Measurements from ENCODE around the gene CCDC30.

CCDC30 gene

GRCh38 chr1:42691157-42691498, 228.0 kb downstream of the CCDC30 start:
- no peak for DNase-seq (ENCODE audit: low read depth in 2 of 2)

GRCh38 chr1:42692461-42692860, 229.4 kb downstream of the CCDC30 start:
- DNase-seq (ENCODE audit: low read depth in 2 of 2) = no peak

DNA sequence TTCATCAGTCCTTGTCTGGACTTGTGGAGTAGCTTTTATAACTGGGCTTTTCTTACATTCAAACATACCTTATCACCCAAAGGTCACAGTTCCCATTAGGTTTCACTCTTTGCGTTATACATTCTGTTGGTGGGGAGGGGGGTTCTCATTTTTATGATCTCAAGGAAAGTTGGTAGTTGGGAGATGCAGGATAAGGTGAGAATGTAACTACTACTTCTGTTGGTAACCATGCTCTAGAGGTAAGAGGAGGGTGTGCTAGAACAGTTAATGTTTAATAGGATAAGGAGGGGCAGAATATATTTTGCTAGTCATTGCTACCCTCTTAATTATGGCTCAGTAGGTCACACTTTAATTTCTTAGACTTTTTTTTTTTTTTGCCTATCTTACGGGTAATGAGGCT, 229.8 kb downstream of the CCDC30 start:
- no peak for DNase-seq (ENCODE audit: low read depth in 2 of 2)

DNA sequence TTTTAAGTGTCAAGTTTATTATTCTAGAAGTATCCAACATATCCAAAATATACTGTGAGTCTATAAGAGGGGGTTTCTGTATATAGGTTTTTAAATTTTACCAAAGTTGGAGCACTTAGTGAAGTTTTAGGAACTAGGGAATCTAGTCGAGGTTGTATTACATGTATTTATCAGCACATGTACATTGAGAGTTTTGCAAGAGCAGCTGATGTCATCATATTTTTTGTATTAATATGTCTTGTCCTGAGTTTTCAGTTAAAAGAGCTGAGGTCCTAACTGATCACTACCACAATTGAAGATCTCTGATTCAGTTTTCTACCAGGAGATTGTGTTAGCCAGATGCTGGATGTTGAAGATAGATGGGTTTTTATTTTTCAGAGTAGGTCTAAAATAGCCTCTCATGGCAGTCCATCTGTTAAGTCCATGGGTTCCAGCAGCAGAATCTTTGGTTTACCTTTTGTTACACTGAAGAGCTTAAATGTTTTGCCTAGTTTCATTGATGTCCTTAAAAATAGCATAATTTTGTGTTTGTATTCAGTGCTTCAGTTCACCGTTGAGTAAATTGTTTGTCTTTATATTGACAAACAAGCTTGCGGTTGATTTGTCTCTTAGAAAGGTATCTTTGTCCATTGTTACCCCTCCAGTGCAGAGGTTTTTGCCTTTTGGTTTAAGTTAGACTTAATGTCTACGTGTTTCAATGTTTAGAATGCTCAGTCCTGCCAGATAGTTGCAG, 235.2 kb downstream of the CCDC30 start:
- DNase-seq (ENCODE audit: low read depth in 2 of 2) = no peak

GRCh38 chr1:42700006-42700405, 236.9 kb downstream of the CCDC30 start:
- no peak for DNase-seq (ENCODE audit: low read depth in 2 of 2)

GRCh38 chr1:42703888-42704464, 240.9 kb downstream of the CCDC30 start:
- no peak for DNase-seq (ENCODE audit: low read depth in 2 of 2)

Measured in stimulated activated CD8-positive, alpha-beta memory T cell treated with anti-CD3 and anti-CD28 coated beads, Interleukin-7, amount 100 ng/mL, for 1 hour (primary cell).